HFFc6 (cell line): ENCODE results near the gene ANKRD10. TPM values are rescaled to one million over a fixed set of nuclear protein-coding genes. Genes with fewer than 3 reads are reported as not detected.

ENCODE experiments used
- DNase-seq: peaks from one replicate; pipeline ENCODE4 v3.0.0-alpha.2; 2018
- H3K27ac Mint-ChIP-seq: 2 replicates; pipeline ENCODE4 v1.8.0; 2020; ENCODE audit warnings: mild to moderate bottlenecking, mixed read lengths
- H3K27me3 Mint-ChIP-seq: 2 replicates; pipeline ENCODE4 v1.8.0; 2021; ENCODE audit warnings: mild to moderate bottlenecking, moderate library complexity, mixed read lengths; ENCODE audit not compliant: insufficient read depth
- H3K36me3 Mint-ChIP-seq: 2 replicates; pipeline ENCODE4 v1.8.0; 2021; ENCODE audit warnings: low read depth, mixed read lengths
- H3K4me1 Mint-ChIP-seq: 2 replicates; pipeline ENCODE4 v1.8.0; 2020; ENCODE audit warnings: low read depth, mixed read lengths
- H3K4me3 Mint-ChIP-seq: 2 replicates; pipeline ENCODE4 v1.8.0; 2020; ENCODE audit warnings: mild to moderate bottlenecking, moderate library complexity, mixed read lengths
- H3K9me3 Mint-ChIP-seq: 2 replicates; pipeline ENCODE4 v1.8.0; 2020; ENCODE audit warnings: mild to moderate bottlenecking, mixed read lengths
- total RNA-seq, 6 experiments: library from RNA; stranded (reverse); fragmentation: NEBNext Ultra II Directional; extraction: Animal tissue kit (Norgen Biotek cat#: 25700); gene quantifications; 2 replicates in 1 of 6; 3 replicates in 5 of 6; pipeline ENCODE4 v1.2.3, GENCODE V29; 2021
- TF ChIP-seq, protein P1 (sequence below): fragments of 200-600 bp; sonication (generic); IDR thresholded peaks from 2 replicates; pipeline ENCODE4 v1.5.0; 2021; ENCODE audit warnings: antibody characterized with exemption, mild to moderate bottlenecking

ANKRD10 gene
- total RNA-seq, 6 experiments from 2014 or later, result 27.1 to 37.2 (median 33.5) TPM

DNA sequence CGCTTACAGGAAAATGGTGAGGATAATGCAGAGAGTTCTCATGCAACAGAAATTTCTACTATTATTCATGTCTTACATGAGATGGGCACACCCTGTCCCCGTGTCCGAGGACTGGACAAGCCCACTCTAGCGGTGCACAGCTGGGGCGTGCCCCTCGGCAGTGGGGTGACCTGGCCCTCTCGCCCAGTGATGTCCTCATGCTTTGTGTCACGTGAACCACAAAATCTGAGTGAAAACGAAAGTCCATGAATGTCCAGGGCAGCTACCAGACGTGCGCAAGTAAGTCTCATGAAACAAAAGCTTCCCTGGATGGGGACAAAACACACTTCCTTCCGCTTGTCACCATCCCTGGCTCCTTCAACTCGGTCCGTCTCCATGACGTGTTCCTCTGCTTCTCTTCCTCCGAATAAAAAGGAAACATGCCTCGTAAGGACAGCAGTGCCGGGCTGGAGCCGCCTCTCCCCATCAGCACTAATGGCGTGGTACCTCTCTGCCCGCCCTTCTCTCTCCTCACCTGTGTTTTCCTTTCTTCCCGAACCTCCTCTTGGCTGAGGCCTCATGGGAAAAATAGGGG lies 45.6 kb downstream of the ANKRD10 start:
- peaks cover 27% of the 10 kb centered on the region for H3K4me1 Mint-ChIP-seq
- peak overlapping the region; percentile 99 for H3K27ac Mint-ChIP-seq
- H3K4me3 Mint-ChIP-seq, result peak overlapping the region; percentile 88
- no peaks in the 10 kb centered on the region; the same call in 1 of the 2 replicates for H3K9me3 Mint-ChIP-seq
- TF ChIP-seq, protein P1, sequence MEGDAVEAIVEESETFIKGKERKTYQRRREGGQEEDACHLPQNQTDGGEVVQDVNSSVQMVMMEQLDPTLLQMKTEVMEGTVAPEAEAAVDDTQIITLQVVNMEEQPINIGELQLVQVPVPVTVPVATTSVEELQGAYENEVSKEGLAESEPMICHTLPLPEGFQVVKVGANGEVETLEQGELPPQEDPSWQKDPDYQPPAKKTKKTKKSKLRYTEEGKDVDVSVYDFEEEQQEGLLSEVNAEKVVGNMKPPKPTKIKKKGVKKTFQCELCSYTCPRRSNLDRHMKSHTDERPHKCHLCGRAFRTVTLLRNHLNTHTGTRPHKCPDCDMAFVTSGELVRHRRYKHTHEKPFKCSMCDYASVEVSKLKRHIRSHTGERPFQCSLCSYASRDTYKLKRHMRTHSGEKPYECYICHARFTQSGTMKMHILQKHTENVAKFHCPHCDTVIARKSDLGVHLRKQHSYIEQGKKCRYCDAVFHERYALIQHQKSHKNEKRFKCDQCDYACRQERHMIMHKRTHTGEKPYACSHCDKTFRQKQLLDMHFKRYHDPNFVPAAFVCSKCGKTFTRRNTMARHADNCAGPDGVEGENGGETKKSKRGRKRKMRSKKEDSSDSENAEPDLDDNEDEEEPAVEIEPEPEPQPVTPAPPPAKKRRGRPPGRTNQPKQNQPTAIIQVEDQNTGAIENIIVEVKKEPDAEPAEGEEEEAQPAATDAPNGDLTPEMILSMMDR, result no peak
- H3K27me3 Mint-ChIP-seq, result peaks cover 3% of the 10 kb centered on the region; the same call in 1 of the 2 replicates
- peaks cover 5% of the 10 kb centered on the region; the same call in 1 of the 2 replicates for H3K36me3 Mint-ChIP-seq
- DNase-seq, result no peak

DNA sequence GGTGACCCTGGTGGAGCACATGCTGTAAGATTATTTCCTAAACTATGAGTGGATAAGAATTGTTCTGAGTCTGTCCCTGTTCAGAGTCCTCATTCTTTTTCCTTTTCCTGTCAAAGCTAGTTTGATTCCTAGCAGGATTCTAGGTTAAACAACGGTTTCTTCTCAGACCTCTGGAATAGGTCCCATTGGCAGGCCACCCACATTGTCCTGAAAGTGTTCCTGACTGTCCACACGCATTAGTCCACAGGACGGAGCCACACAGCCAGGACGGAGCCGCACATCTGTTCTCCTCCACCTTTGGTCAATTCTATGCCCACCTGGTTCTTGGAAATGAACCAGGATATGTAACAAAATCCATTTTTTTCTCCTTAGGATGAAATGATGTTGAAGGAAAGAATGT lies 46.1 kb downstream of the ANKRD10 start:
- Mint-ChIP-seq H3K27me3 (peaks cover 3% of the 10 kb centered on the region), H3K9me3 (no peaks in the 10 kb centered on the region; the same call in 1 of the 2 replicates), H3K4me1 (peaks cover 27% of the 10 kb centered on the region), H3K36me3 (peaks cover 5% of the 10 kb centered on the region; the same call in 1 of the 2 replicates), H3K27ac (peak overlapping the region; percentile 99), H3K4me3 (peak overlapping the region; percentile 88; the same call in 1 of the 2 replicates)
- no peak for DNase-seq
- TF ChIP-seq, protein P1, result no peak

DNA sequence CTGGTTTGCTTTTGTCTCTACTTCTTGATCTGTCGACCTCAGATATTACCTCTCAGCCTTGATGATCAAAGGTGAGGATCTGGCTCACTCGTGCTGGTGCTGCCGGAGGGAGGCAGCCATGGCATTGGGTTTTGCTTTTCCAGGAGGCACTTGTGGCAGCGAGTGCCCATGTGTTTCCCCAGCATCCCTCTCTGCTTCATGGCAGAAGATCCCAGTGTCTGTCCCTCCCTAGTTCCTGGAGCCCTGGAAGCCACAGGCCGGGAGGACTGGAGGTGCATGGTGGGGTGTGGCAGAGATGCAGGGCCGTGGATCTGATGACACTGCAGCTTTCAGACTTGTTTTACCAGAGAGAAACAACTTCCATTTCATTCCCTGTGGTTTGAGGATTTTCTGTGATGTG lies 47.5 kb downstream of the ANKRD10 start:
- Mint-ChIP-seq H3K4me1 (peaks cover 31% of the 10 kb centered on the region), H3K27ac (no peak overlapping the region), H3K27me3 (peaks cover 3% of the 10 kb centered on the region), H3K4me3 (no peak overlapping the region), H3K9me3 (no peaks in the 10 kb centered on the region; the same call in none of the 2 replicates), H3K36me3 (peaks cover 5% of the 10 kb centered on the region; the same call in 1 of the 2 replicates)
- TF ChIP-seq, protein P1, result no peak
- DNase-seq, result no peak

DNA sequence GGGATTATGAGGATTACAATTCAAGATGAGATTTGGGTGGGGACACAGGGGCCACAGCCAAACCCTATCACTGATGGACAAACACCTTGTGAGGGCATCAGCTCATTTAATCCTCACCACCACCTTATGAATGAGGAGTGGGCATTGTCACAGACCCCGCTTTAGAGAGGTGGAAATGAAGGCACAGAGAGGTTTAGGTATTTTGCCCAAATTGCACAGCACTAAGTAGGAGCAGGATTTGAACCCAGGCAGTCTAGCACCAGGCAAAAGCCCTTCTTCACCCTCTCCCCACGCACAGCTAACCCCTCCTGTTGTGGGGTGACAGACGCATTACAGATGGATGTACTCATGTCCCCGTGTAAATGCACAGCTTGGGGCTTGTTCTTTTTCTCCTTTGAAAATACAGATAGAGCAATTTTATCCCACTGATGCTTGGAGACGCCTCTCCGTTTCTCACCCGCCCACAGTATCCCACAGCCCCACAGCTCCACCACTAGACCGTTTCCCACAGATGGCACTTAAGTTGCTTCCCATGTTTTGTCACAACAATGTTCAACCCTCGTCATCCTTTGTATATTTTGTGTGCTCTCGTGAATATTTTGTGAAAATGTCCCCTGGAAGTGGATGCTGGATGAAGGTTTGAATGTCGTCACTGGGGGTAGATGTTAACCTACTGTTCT lies 48.2 kb downstream of the ANKRD10 start:
- Mint-ChIP-seq H3K4me3 (no peak overlapping the region), H3K27ac (no peak overlapping the region), H3K9me3 (no peaks in the 10 kb centered on the region; the same call in none of the 2 replicates), H3K4me1 (peaks cover 27% of the 10 kb centered on the region), H3K36me3 (peaks cover 5% of the 10 kb centered on the region; the same call in 1 of the 2 replicates), H3K27me3 (peaks cover 3% of the 10 kb centered on the region)
- TF ChIP-seq, protein P1, result no peak
- no peak for DNase-seq

DNA sequence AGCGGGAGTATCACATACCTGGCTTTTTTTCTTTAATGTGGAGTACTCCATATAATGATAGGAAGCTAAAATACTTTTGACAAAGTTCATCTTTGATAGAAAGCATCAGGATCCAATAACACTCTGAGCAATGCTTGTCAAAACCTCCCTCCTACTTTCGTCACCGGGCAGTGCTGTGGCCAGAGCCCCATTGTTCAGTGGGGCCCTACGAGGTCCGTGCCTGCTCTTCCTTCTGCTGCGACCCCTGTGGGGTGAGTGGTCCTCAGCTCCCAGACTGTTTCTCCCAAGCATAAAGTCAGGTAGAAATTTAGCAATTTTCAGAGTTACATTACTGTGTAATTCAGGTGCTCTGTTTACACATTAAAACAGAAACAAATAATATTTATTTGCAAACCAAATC lies 51.2 kb downstream of the ANKRD10 start:
- no peak for DNase-seq
- H3K27ac Mint-ChIP-seq, result no peak overlapping the region
- no peaks in the 10 kb centered on the region; the same call in 1 of the 2 replicates for H3K9me3 Mint-ChIP-seq
- no peak overlapping the region for H3K4me3 Mint-ChIP-seq
- H3K36me3 Mint-ChIP-seq, result no peaks in the 10 kb centered on the region
- TF ChIP-seq, protein P1, result no peak
- peaks cover 4% of the 10 kb centered on the region for H3K27me3 Mint-ChIP-seq
- 0 out of 2 replicates have a peak, but pooled peaks cover 4% of the 10 kb centered on the region for H3K4me1 Mint-ChIP-seq
